KG1 (cell line): ENCODE measurements around the gene TUBD1.
"Not testable (repeated sequence)": the region's sequence is repeated elsewhere in the genome, so short reads cannot be mapped to it uniquely, and the experiment has no call there.

Source experiments
- DNase-seq: peaks from one replicate; lab custom pipeline; 2025; lab: John Stamatoyannopoulos, UW

TUBD1 gene

DNA sequence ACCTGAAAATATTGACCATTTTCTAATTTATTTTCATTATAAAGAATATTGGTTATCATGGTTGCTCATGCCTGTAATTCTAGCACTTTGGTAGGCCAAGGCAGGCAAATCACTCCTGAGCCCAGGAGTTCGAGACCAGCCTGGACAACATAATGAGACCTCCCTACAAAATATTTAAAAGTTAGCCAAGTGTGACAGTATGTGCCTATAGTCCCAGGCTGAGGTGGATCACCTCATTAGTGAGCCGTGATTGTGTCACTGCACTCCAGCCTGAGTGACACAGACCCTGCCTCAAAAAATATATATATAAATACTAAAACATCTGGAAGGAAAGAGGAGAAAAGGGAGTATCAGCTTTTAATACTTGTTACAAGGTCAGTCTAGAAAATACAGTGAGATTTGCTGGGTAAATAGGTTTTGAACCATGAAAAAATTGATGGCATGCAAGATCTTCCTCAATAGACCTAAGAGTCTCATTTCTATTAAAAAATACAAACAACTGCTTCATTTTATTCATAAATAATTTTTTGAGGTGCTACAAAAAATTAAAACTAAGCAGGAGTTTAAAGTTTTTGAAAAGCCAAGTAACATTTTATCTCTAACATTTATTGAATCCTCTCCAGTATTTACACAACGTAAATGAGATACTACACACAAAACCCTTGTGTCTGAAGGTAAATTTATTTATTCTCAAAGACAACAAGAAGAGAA, 47.7 kb downstream of the TUBD1 start:
- DNase-seq = no peak

DNA sequence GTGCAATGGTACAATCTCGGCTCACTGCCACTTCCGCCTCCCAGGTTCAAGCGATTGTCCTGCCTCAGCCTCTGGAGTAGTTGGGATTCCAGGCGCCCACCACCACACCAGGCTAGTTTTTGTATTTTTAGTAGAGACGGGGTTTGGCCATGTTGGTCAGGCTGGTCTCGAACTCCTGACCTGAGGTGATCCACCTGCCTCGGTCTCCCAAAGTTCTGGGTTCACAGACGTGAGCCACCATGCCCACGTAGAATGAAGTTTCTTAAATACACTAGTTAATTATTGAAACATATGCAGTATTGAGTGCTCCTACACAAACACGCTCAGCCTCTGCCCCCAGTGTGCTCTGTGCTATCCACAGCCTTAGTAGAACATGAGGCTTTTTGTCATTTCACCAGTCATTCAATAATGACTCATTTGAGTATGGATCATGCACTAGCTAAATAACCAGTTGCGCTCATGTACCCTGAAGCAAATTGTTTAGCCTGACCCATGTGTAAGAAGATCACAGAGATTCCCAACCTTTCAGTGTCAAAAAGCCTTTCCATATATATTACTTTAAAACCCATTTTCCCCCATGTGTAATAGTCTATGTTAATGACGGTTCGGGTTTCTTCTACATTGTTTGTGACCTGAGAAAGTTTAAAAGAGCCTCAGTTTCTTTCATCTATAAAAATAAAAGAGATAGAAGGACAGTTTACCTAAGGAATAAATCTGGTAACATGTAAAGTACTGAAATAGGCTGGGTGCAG, 49.7 kb downstream of the TUBD1 start:
- DNase-seq = no peak

- DNase-seq = not testable (repeated sequence)
Observed at GRCh38 chr17:59841882-59842263, 50.9 kb downstream of the TUBD1 start.

DNA sequence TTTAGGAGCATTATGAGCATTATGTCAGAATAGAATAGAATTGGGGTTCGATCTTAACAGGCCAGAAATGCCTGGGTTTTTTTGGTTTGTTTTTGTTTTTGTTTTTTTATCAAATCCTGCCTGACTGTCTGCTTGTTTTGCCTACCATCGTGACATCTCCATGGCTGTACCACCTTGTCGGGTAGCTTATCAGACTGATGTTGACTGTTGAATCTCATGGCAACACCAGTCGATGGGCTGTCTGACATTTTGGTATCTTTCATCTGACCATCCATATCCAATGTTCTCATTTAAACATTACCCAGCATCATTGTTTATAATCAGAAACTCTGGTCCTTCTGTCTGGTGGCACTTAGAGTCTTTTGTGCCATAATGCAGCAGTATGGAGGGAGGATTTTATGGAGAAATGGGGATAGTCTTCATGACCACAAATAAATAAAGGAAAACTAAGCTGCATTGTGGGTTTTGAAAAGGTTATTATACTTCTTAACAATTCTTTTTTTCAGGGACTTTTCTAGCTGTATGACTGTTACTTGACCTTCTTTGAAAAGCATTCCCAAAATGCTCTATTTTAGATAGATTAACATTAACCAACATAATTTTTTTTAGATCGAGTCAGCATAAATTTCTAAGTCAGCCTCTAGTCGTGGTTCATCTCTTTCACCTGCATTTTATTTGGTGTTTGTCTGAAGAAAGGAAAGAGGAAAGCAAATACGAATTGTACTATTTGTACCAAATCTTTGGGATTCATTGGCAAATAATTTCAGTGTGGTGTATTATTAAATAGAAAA, 51.5 kb downstream of the TUBD1 start:
- not testable (repeated sequence) for DNase-seq

- DNase-seq = no peak
Observed at GRCh38 chr17:59840329-59841090, 52.2 kb downstream of the TUBD1 start.

GRCh38 chr17:59839651-59840328, 53.0 kb downstream of the TUBD1 start:
- DNase-seq = no peak

DNA sequence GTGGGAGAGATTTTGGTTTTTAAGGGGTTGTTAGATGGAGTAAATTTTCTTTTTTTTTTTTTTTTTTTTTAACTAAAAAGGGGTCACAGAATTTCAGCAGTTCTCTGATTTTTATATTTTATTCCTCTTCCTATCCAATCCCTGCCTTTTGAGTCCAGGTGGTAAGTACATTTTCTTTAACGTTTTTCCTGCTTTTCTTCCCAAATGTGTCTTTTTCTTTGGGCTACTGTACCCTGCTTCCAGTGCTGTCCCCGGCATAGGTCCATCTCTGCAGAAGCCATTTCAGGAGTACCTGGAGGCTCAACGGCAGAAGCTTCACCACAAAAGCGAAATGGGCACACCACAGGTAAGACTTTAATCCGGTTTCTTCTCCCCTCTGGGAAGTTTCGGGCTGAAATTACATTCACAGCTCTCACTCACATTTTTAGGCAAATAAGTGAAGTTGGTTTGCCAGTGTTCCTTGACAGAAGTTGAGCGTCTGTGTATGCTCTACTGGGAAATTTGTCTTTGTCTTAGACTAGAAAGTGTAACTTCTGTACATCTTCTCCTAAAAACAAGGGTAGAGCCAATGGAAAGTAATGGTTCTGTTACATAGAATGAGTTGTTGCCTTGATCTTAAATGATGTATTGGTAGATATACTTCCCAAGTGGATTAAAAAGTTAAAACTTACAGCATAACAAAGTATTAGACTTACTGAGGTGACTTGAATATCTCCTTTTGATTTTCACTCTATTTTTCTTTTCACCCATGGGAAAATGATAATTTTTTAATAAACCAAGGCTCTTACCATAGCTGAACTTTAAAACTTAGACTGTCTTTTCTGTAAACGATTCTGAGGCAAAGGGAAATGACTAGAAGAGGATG, 54.5 kb downstream of the TUBD1 start:
- no peak for DNase-seq

GRCh38 chr17:59837308-59838051, 55.3 kb downstream of the TUBD1 start:
- DNase-seq = peak; percentile 89

DNA sequence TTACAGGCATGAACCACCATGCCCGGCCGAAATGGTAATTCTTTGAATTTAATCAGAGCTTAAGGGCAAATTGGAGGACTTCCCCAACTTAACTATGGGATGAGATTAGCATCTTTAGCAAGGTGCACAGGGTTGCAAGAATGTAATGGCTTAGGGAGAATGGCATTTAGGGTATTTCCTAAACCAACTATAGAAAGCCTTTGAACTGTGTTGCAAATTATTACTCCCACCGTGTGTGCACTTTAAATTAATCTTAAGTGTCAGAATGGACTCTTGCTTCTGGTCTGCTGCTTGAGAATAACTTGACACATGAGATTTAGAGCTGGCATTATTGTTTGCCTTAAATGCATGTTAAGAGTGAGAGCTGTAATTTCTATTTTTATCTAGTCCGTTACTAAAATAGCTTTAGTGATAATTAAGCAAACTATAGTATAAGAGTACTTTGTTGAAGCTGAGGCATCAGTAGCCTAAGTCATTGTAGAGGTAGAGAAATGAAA, 59.8 kb downstream of the TUBD1 start:
- no peak for DNase-seq

GRCh38 chr17:59830846-59831486, 61.8 kb downstream of the TUBD1 start:
- DNase-seq = no peak

DNA sequence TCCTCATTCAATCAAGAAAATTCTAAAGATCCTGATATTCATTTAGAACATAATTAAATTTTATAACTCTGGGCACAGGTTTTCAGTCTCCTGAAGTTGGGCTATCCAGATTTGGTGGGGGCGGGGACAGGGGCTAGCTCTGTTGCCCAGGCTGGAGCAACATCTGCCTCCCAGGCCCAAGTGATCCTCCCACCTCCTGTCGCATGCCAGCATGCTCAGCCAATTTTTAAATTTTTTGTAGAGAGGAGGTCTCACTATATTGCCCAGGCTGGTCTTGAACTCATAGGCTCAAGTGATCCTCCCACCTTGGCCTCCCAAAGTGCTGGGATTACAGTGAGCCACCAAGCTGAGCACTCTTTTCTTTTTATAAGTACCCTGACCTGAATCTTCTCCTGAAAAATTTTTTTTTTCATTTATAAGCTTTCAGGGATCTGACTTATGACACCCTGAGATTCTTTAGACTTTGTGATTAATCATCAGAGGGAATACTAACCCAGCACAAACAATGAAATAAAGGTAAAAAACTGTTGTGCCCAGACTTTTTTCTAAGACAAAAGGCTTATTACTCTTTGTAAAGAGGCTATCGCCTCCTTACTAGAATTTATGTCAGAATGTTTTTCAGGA, 62.6 kb downstream of the TUBD1 start:
- DNase-seq = no peak

DNA sequence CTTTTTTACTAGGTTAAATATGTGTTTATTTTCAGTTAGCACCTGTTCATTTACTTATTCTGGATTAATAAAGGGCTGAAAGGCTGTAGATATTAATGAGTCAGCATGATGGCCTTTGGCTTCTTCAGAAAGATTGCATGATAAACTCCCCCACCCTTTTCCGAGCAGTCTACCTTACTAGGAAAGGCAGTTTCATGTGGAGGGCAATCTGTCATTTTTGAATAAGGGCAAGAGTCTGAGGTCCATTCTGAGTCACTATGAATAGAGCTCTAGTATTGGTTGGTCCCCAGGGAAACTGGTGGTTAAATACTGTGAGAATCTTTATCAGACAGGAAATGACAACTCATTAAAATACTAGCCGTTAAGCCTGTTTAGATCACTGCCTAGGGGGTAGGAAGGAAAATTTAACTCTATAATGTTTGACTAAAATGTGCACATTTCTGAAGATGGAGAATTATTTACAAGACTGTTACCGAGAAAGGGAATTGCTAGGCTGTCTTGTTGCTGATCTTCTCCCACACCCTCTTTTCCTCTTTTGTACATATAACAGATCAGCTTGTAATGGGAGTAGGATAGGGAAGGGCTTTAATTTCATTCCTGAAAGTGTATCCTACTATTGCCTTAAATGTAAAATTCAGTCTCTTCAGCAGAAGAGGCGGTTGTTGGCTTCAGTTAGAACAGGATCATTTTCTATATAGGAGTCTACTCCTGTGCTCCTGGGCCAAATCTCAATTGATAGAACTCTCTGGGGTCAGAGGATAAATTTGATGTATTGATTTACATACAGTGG, 63.3 kb downstream of the TUBD1 start:
- peak; percentile 42 for DNase-seq

- DNase-seq = not testable (repeated sequence)
Observed at GRCh38 chr17:59828819-59829216, 63.9 kb downstream of the TUBD1 start.

GRCh38 chr17:59828478-59828760, 64.3 kb downstream of the TUBD1 start:
- no peak for DNase-seq

- DNase-seq = no peak
Observed at GRCh38 chr17:59827721-59828477, 64.8 kb downstream of the TUBD1 start.

- DNase-seq = no peak
Observed at GRCh38 chr17:59826706-59827453, 65.9 kb downstream of the TUBD1 start.
